ENCODE measurements around the gene IGF1.

IGF1 gene

GRCh38 chr12:102429211-102430154 is 50.9 kb downstream of the IGF1 start:
- no peak for DNase-seq (ENCODE audit: low read depth in 1 of 2, low spot score in 1 of 2)

GRCh38 chr12:102427543-102427941 is 52.8 kb downstream of the IGF1 start:
- DNase-seq (ENCODE audit: low read depth in 1 of 2, low spot score in 1 of 2) = no peak

GRCh38 chr12:102426599-102427542 is 53.5 kb downstream of the IGF1 start:
- DNase-seq (ENCODE audit: low read depth in 1 of 2, low spot score in 1 of 2) = no peak

GRCh38 chr12:102425109-102426039 is 55.0 kb downstream of the IGF1 start:
- DNase-seq (ENCODE audit: low read depth in 1 of 2, low spot score in 1 of 2) = no peak

GRCh38 chr12:102423462-102423861 is 56.9 kb downstream of the IGF1 start:
- DNase-seq (ENCODE audit: low read depth in 1 of 2, low spot score in 1 of 2) = no peak

GRCh38 chr12:102421802-102422583 is 58.4 kb downstream of the IGF1 start:
- DNase-seq (ENCODE audit: low read depth in 1 of 2, low spot score in 1 of 2) = no peak

GRCh38 chr12:102419094-102419764 is 61.1 kb downstream of the IGF1 start:
- no peak for DNase-seq (ENCODE audit: low read depth in 1 of 2, low spot score in 1 of 2)

- DNase-seq (ENCODE audit: low read depth in 1 of 2, low spot score in 1 of 2) = no peak
Measured at GRCh38 chr12:102417055-102417454, 63.3 kb downstream of the IGF1 start.

GRCh38 chr12:102415515-102415914 is 64.8 kb downstream of the IGF1 start:
- no peak for DNase-seq (ENCODE audit: low read depth in 1 of 2, low spot score in 1 of 2)

- no peak for DNase-seq (ENCODE audit: low read depth in 1 of 2, low spot score in 1 of 2)
Measured at GRCh38 chr12:102413396-102413795, 67.0 kb downstream of the IGF1 start.

- no peak for DNase-seq (ENCODE audit: low read depth in 1 of 2, low spot score in 1 of 2)
Measured at GRCh38 chr12:102410511-102410910, 69.9 kb downstream of the IGF1 start.

GRCh38 chr12:102408487-102409297 is 71.7 kb downstream of the IGF1 start:
- DNase-seq (ENCODE audit: low read depth in 1 of 2, low spot score in 1 of 2) = no peak

- DNase-seq (ENCODE audit: low read depth in 1 of 2, low spot score in 1 of 2) = no peak
Measured at GRCh38 chr12:102407776-102408486, 72.4 kb downstream of the IGF1 start.

GRCh38 chr12:102406033-102406584 is 74.3 kb downstream of the IGF1 start:
- no peak for DNase-seq (ENCODE audit: low read depth in 1 of 2, low spot score in 1 of 2)

GRCh38 chr12:102401087-102401486 is 79.3 kb downstream of the IGF1 start:
- no peak for DNase-seq (ENCODE audit: low read depth in 1 of 2, low spot score in 1 of 2)

GRCh38 chr12:102399653-102400052 is 80.7 kb downstream of the IGF1 start:
- DNase-seq (ENCODE audit: low read depth in 1 of 2, low spot score in 1 of 2) = no peak

GRCh38 chr12:102396276-102396675 is 84.1 kb downstream of the IGF1 start:
- DNase-seq (ENCODE audit: low read depth in 1 of 2, low spot score in 1 of 2) = no peak

- no peak for DNase-seq (ENCODE audit: low read depth in 1 of 2, low spot score in 1 of 2)
Measured at GRCh38 chr12:102394200-102394599, 86.2 kb downstream of the IGF1 start.
